Uterus (tissue), 2 donors: ENCODE measurements around the gene RHOH.

ENCODE experiments used
- POLR2A ChIP-seq, 2 donors: fragments of 450-650 bp; IDR thresholded peaks; one replicate each; pipeline ENCODE4 v1.6.1; 2016; ENCODE audit warnings: antibody characterized with exemption in 2 of 2, mild to moderate bottlenecking in 1 of 2, moderate library complexity in 1 of 2
- TF ChIP-seq, protein P1 (sequence below), 4 experiments: fragments of 200-600 bp in 2 of 4; fragments of 450-650 bp in 2 of 4; sonication (generic) in 2 of 4; IDR thresholded peaks; one replicate each; pipeline ENCODE4 v1.5.1; 2016 to 2019; ENCODE audit warnings: antibody characterized with exemption in 4 of 4, mild to moderate bottlenecking in 2 of 4, moderate library complexity in 1 of 4

GRCh38 chr4:40150932-40151331 lies 45.9 kb upstream of the RHOH start:
- TF ChIP-seq, protein P1, sequence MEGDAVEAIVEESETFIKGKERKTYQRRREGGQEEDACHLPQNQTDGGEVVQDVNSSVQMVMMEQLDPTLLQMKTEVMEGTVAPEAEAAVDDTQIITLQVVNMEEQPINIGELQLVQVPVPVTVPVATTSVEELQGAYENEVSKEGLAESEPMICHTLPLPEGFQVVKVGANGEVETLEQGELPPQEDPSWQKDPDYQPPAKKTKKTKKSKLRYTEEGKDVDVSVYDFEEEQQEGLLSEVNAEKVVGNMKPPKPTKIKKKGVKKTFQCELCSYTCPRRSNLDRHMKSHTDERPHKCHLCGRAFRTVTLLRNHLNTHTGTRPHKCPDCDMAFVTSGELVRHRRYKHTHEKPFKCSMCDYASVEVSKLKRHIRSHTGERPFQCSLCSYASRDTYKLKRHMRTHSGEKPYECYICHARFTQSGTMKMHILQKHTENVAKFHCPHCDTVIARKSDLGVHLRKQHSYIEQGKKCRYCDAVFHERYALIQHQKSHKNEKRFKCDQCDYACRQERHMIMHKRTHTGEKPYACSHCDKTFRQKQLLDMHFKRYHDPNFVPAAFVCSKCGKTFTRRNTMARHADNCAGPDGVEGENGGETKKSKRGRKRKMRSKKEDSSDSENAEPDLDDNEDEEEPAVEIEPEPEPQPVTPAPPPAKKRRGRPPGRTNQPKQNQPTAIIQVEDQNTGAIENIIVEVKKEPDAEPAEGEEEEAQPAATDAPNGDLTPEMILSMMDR (IDR thresholded peaks at IDR 0.05): no peak
- TF ChIP-seq POLR2A (IDR thresholded peaks at IDR 0.05): no peak
